HepG2 (cell line): Measurements from ENCODE around the gene CBLN3. TPM values are rescaled to one million over a fixed set of nuclear protein-coding genes. Genes with fewer than 3 reads are reported as not detected.

Experiments
- HMGXB4 ChIP-seq, 2 experiments: sonication (generic) in 1 of 2; formaldehyde crosslinking in 1 of 2; IDR thresholded peaks; 2 replicates each; pipeline versions ENCODE4 v1.4.0 to v1.6.1; 2018 to 2020; ENCODE audit warnings: missing genetic modification reagents in 2 of 2, borderline replicate concordance in 1 of 2, low read depth in 1 of 2, mild to moderate bottlenecking in 1 of 2, missing biosample characterization in 1 of 2
- HOMEZ ChIP-seq: IDR thresholded peaks from 2 replicates; pipeline ENCODE4 v1.6.1; 2016; ENCODE audit warnings: low read depth
- JDP2 ChIP-seq: sonication (generic); formaldehyde crosslinking; IDR thresholded peaks from 2 replicates; pipeline ENCODE4 v1.8.1; 2022; ENCODE audit warnings: missing genetic modification reagents, borderline replicate concordance
- MATR3 ChIP-seq: sonication (generic); formaldehyde crosslinking; IDR thresholded peaks from 2 replicates; pipeline ENCODE4 v1.4.0; 2020; ENCODE audit warnings: missing genetic modification reagents
- MTF2 ChIP-seq: sonication (generic); formaldehyde crosslinking; IDR thresholded peaks from 2 replicates; pipeline ENCODE4 v1.5.0; 2020; ENCODE audit warnings: missing genetic modification reagents, borderline replicate concordance
- PCBP2 ChIP-seq: fragments of 200-400 bp; formaldehyde crosslinking; optimal IDR thresholded peaks from 2 replicates; pipeline ENCODE3; 2018; ENCODE audit warnings: low read length, low read depth; ENCODE audit not compliant: poor library complexity, severe bottlenecking
- PHF20 ChIP-seq: sonication (generic); formaldehyde crosslinking; IDR thresholded peaks from 2 replicates; pipeline ENCODE4 v1.5.0; 2020; ENCODE audit warnings: mild to moderate bottlenecking, missing genetic modification reagents
- RBM39 ChIP-seq: fragments of 200-400 bp; formaldehyde crosslinking; IDR thresholded peaks from one replicate; pipeline ENCODE4 v1.6.1; 2018; ENCODE audit warnings: antibody characterized with exemption, mild to moderate bottlenecking, low read depth, low read length; ENCODE audit not compliant: poor library complexity, severe bottlenecking
- TEAD3 ChIP-seq: optimal IDR thresholded peaks from 2 replicates; pipeline ENCODE3; 2016; ENCODE audit warnings: borderline replicate concordance
- TMF1 ChIP-seq: sonication (generic); formaldehyde crosslinking; IDR thresholded peaks from 2 replicates; pipeline ENCODE4 v1.8.1; 2022; ENCODE audit warnings: low read depth, missing genetic modification reagents
- ZNF275 ChIP-seq: sonication (generic); formaldehyde crosslinking; IDR thresholded peaks from 2 replicates; pipeline ENCODE4 v1.8.0; 2022; ENCODE audit warnings: missing genetic modification reagents, mild to moderate bottlenecking, inconsistent platforms, borderline replicate concordance
- ZNF343 ChIP-seq: sonication (generic); formaldehyde crosslinking; IDR thresholded peaks from 2 replicates; pipeline ENCODE4 v1.4.0; 2020; ENCODE audit warnings: mild to moderate bottlenecking, missing genetic modification reagents
- ZNF512B ChIP-seq: sonication (generic); formaldehyde crosslinking; IDR thresholded peaks from 2 replicates; pipeline ENCODE4 v1.5.1; 2020; ENCODE audit warnings: missing genetic modification reagents, mild to moderate bottlenecking, borderline replicate concordance
- ZNF574 ChIP-seq: sonication (generic); formaldehyde crosslinking; IDR thresholded peaks from 2 replicates; pipeline ENCODE4 v1.4.0; 2020; ENCODE audit warnings: missing genetic modification reagents
- ZNF597 ChIP-seq: sonication (generic); formaldehyde crosslinking; IDR thresholded peaks from 2 replicates; pipeline ENCODE4 v1.5.0; 2020; ENCODE audit warnings: missing genetic modification reagents
- polyA plus RNA-seq, 8 experiments: library from polyadenylated mRNA; depleted of rRNA in 3 of 8; stranded (reverse) in 7 of 8; unstranded in 1 of 8; fragments of >200 nt; fragmentation: Illumina TruSeq in 4 of 8; extraction: Trizol in 4 of 8; gene quantifications; 2 replicates each; pipeline versions ENCODE4 v1.2.1 to v1.2.3, GENCODE V29; 2011 to 2016; ENCODE audit warnings: low read depth in 4 of 8, missing spikeins in 1 of 8, mixed read lengths in 1 of 8; ENCODE audit not compliant: insufficient read depth in 1 of 8
- total RNA-seq, 5 experiments: library from RNA; depleted of rRNA; stranded (reverse); fragments of >200 nt; fragmentation: Illumina TruSeq; extraction: Trizol; gene quantifications; 2 replicates each; pipeline ENCODE4 v1.2.3, GENCODE V29; 2016; ENCODE audit warnings: low read depth in 1 of 5

CBLN3 gene
- total and polyA plus RNA-seq, 2 of the 13 experiments (the other 11 are each of a cell fraction or from before 2014, with no cell fraction given) = 0.66 to 0.98 TPM

- TF ChIP-seq TEAD3 (CRISPR knock-in tag) (no peak), JDP2 (CRISPR knock-in tag) (no peak), TMF1 (0 out of 2 replicates have a peak, but pooled peaks have one; percentile 28), ZNF275 (CRISPR knock-in tag) (no peak; the same call in 1 of the 2 replicates), MTF2 (CRISPR knock-in tag) (no peak), PHF20 (no peak), ZNF512B (CRISPR knock-in tag) (peak; percentile 83; the same call in 1 of the 2 replicates), ZNF343 (CRISPR knock-in tag) (peak; percentile 50; the same call in 1 of the 2 replicates), HMGXB4 (CRISPR knock-in tag; IDR thresholded peaks at IDR 0.05; ENCODE audit: borderline replicate concordance in 1 of 2, low read depth in 1 of 2) (peak; percentile 4 to 37; a peak in 2 of 4 replicates), ZNF574 (CRISPR knock-in tag) (no peak), ZNF597 (no peak), RBM39 (peak; percentile 71), HOMEZ (CRISPR knock-in tag) (no peak; the same call in 1 of the 2 replicates), PCBP2 (no peak), MATR3 (CRISPR knock-in tag) (0 out of 2 replicates have a peak, but pooled peaks have one; percentile 96)
Measured at GRCh38 chr14:24430682-24431568, 1.5 kb upstream of the CBLN3 start (continued).
